DMS153 treated with DMSO at 0.1 percent for 48 hours (cell line): ENCODE data around the gene ELMO1.
A peak's percentile ranks its signal among the peaks of the same experiment; 100 is the strongest.

ENCODE experiments used
- DNase-seq: peaks from one replicate; lab custom pipeline; 2025; ENCODE audit not compliant: unreplicated experiment; lab: John Stamatoyannopoulos, UW

The ELMO1 gene

GRCh38 chr7:37231613-37232012 is 217.1 kb downstream of the ELMO1 start:
- DNase-seq: no peak

GRCh38 chr7:37230221-37230620 is 218.4 kb downstream of the ELMO1 start:
- no peak for DNase-seq

GRCh38 chr7:37229381-37229780 is 219.3 kb downstream of the ELMO1 start:
- no peak for DNase-seq

- DNase-seq: peak; percentile 10
These were observed 223.2 kb downstream of the ELMO1 start for GRCh38 chr7:37225285-37225969.

- DNase-seq: no peak
These were observed 223.9 kb downstream of the ELMO1 start for GRCh38 chr7:37224746-37225145.

DNA sequence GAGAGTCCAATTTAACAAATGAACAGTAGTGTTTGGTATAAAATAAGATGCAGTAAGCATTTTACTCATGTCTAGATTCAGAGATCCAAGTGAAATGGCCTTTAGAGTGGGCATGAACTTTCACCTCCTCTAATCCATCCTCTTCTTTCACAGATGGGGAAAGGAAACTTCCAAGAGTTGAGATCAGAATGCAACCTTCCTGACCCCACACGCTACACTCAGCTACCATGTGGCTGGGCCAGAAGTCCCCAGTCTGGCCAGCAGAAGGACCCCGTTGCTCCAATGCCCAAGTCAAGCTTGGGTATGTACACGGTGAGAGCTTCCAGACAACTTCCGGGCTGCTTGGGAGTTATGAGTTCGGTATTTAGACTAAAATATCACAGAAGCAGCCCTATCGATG is 228.0 kb downstream of the ELMO1 start:
- no peak for DNase-seq

GRCh38 chr7:37218956-37219355 is 229.7 kb downstream of the ELMO1 start:
- DNase-seq: no peak

DNA sequence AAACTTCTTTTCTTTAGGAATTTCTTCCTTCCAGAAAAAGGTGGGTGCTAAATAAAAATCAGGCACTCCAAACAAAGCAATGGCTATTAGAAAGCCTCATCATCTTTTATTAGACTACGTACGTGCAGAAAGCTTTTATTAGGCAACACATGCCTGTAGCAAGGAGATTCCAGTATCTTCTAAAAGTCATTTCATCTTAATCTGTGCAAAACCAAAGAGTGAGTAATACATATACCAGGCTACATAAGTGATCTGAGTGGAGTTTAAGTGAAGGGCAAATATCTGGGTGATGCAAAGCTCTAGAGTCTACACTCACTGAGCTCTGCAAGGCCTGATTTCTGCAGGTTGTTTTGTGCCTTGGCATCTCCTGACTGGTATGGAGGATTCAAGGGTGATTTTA is 231.7 kb downstream of the ELMO1 start:
- no peak for DNase-seq

DNA sequence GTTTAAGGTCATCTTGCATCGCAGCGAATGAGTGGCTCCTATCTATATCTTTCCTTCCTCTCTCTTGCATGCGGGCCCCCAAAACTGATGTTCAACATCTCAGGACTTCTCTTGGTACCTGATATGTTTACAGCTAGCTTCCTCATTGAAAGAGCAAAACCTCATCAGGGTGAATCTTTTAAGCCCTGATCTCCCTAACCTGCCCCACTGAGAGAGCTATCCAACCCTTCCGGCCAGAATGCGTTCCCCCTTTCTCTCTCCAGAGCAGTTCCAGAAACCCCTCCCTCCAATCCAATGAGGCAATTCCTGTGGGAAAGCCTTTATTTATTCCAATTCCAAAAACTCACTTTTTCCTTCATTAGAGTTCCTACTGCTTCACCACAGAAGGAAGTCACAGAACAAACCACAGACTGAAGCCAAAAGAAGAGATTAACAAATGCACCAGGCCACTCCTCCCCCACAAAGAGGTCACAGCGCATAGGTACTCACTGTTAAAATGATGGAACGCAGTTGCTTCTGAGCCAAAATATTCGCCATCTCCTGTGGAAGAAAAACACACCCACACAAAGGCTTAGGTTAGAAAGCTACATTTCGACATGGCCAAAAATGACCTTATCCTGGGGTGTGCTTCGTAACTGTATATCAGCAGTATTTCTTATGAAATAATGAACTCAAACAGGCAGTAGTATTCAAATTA is 232.4 kb downstream of the ELMO1 start:
- DNase-seq: no peak

- DNase-seq: no peak
These were observed 233.3 kb downstream of the ELMO1 start for GRCh38 chr7:37215290-37215923.

DNA sequence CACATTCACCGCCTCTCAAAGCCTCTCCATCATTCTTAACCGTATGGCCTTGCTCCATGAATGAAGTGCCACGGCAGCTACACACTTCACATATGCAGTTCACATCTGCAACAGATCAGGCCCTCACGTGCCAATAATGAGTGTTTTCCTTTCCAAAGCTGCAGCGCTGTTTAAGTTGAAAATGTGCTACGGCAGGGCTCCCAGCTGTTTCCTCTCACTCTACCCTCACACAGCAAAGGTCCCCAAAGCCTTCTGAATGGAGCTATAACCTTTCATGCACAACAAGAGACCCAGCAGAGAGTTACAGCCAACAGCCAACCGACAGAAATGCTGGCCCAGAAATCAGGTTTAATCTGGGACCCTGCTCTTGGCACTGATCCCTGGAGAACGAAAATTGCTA is 236.1 kb downstream of the ELMO1 start:
- no peak for DNase-seq

DNA sequence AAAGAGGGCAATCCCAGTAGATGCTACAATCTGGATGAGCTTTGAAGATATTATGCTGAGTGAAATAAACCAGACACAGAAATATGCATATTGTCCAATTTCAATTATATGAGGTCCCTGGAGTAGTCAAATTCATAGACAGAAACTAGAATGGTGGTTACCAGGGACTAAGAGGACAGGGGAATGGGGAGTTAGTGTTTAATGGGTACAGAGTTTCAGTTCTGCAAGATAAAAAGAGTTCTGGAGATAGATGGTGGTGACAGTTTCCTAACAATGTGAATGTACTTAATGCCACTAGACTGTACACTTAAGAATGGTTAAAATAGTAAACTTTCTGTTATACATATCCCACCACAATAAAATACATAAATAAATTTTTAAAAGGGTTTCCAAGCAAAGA is 236.6 kb downstream of the ELMO1 start:
- no peak for DNase-seq

DNA sequence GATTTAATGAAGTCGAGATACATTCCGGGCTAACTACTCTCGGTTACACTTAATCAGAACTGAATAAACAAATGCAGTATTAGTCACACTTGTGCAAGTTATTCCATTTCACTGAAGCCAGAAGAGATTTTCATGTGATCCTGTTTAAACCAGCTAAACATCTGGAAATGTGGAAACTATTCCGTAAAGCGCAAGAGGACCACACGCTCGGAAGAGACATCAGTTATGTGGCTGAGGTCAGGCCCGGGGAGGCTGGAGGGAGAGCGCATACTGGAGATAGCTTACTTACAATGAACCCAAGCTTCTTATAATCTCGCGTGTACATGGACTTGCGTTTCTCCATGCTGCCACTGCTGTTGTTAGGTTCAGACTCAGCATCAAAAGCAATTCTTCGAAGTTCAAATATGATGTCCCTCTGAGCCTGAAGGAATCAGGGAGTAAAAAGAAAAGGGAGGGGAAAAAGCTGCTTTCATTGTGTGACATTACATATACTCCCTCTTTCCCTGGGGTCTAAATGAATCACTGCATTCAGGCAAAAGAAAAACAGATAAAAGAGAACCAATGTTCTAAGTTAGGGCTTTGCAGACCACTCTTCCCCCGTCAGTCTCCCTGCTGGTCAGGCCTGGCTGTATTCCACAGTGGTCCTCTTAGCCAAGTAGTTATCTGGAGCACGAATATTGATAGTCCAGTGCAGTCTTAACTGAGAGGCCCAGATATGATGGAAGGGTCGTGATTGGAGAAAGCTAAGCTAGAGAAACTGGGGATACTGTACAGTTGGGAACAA is 237.4 kb downstream of the ELMO1 start:
- DNase-seq: no peak

- DNase-seq: no peak
These were observed 239.5 kb downstream of the ELMO1 start for GRCh38 chr7:37209195-37209594.

- DNase-seq: peak; percentile 59
These were observed 240.1 kb downstream of the ELMO1 start for GRCh38 chr7:37208528-37208927.

GRCh38 chr7:37206192-37206591 is 242.5 kb downstream of the ELMO1 start:
- DNase-seq: no peak

- no peak for DNase-seq
These were observed 243.2 kb downstream of the ELMO1 start for GRCh38 chr7:37205451-37205850.

- DNase-seq: no peak
These were observed 246.8 kb downstream of the ELMO1 start for GRCh38 chr7:37201876-37202198.

DNA sequence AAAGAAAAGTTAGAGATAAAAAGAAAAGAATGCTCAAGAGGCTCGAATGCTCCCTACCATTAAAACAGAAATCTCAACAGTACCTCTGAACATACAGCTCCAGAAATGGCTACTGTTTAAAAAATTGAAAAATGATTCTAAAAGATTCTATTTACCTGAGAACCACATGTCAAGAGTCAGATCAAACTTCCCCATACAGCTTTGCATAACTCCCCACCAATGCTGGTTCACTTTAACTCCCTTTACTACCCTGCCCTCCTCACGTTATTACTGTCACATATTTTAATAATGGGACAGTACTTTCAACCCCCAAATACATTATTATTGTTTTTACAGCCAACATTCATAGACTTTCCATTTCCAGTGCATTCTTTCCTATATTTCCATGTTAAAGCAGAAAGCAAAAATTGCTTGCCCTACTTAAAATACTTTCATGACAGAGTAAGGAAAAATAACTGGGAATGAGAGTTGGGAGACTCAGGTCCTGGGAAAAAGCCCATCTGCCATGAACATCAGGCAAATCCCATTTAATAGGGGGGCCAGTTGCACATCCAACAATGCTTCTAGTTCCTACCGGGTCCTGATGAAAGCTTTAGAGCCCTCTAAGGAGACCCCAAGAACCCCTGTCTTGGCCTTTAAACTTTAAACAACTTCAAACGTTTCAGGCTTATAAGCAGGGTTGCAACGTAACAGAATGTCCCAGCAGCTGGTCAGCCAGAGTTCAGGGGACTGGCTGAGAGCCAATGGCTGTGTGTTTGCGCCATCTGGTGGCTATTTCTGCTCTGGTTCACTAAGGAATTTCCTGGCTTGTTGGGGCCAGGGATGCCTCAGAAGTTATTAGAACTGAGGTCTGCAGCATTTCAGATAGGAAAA is 247.4 kb downstream of the ELMO1 start:
- DNase-seq: peak; percentile 91

GRCh38 chr7:37198906-37199485 is 249.7 kb downstream of the ELMO1 start:
- peak; percentile 88 for DNase-seq
